Suprapubic skin (tissue), 3 donors: ENCODE data around the gene HPCAL1.
"Not testable (repeated sequence)": the region's sequence is repeated elsewhere in the genome, so short reads cannot be mapped to it uniquely, and the experiment has no call there.

Experiments
- POLR2A ChIP-seq, 2 donors: fragments of 450-650 bp; IDR thresholded peaks; one replicate each; pipeline ENCODE4 v1.6.1; 2017; ENCODE audit warnings: antibody characterized with exemption in 2 of 2, mild to moderate bottlenecking in 2 of 2, moderate library complexity in 2 of 2
- TF ChIP-seq, protein P1 (sequence below), 2 donors: fragments of 200-600 bp in 1 of 2; fragments of 450-650 bp in 1 of 2; sonication (generic) in 1 of 2; IDR thresholded peaks; one replicate each; pipeline ENCODE4 v1.5.1; 2016 to 2019; ENCODE audit warnings: antibody characterized with exemption in 2 of 2, mild to moderate bottlenecking in 1 of 2, moderate library complexity in 1 of 2

DNA sequence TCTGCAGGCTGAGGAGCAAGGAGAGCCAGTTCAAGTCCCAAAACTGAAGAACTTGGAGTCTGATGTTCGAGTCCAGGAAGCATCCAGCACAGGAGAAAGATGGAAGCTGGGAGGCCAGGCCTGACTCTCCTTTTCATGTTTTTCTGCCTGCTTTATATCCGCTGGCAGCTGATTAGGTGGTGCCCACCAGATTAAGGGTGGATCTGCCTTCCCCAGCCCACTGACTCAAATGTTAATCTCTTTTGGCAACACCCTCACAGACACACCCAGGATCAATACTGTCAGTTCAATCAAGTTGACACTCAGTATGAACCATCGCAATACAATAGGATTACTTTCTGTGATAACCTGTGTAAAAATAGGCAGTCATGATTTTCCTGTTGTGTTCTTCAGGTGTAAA, 154.5 kb downstream of the HPCAL1 start:
- TF ChIP-seq, protein P1, sequence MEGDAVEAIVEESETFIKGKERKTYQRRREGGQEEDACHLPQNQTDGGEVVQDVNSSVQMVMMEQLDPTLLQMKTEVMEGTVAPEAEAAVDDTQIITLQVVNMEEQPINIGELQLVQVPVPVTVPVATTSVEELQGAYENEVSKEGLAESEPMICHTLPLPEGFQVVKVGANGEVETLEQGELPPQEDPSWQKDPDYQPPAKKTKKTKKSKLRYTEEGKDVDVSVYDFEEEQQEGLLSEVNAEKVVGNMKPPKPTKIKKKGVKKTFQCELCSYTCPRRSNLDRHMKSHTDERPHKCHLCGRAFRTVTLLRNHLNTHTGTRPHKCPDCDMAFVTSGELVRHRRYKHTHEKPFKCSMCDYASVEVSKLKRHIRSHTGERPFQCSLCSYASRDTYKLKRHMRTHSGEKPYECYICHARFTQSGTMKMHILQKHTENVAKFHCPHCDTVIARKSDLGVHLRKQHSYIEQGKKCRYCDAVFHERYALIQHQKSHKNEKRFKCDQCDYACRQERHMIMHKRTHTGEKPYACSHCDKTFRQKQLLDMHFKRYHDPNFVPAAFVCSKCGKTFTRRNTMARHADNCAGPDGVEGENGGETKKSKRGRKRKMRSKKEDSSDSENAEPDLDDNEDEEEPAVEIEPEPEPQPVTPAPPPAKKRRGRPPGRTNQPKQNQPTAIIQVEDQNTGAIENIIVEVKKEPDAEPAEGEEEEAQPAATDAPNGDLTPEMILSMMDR (IDR thresholded peaks at IDR 0.05) = not testable (repeated sequence)
- TF ChIP-seq POLR2A (IDR thresholded peaks at IDR 0.05) = not testable (repeated sequence)
